H9 (cell line): Measurements from ENCODE around the gene ADSS1. TPM values are rescaled to one million over a fixed set of nuclear protein-coding genes. Genes with fewer than 3 reads are reported as not detected.

Source experiments
- DNase-seq: peaks from one replicate; pipeline ENCODE4 v3.0.0-alpha.2; 2017
- H2AFZ ChIP-seq: one replicate; pipeline ENCODE4 v1.6.1; 2013; ENCODE audit warnings: mild to moderate bottlenecking, low read length, control low read depth, moderate library complexity
- H2AK5ac ChIP-seq: 2 replicates; pipeline ENCODE4 v1.6.1; 2013; ENCODE audit warnings: low read length, control low read depth, mixed read lengths; ENCODE audit not compliant: insufficient read length
- H2BK120ac ChIP-seq: one replicate; pipeline ENCODE4 v1.6.1; 2013; ENCODE audit warnings: low read depth, mild to moderate bottlenecking, low read length, control low read depth, inconsistent platforms; ENCODE audit not compliant: poor library complexity, severe bottlenecking
- H2BK12ac ChIP-seq: 2 replicates; pipeline ENCODE4 v1.6.1; 2013; ENCODE audit warnings: low read length, control low read depth, mixed read lengths, low read depth; ENCODE audit not compliant: insufficient read length
- H2BK15ac ChIP-seq: 2 replicates; pipeline ENCODE4 v1.6.1; 2013; ENCODE audit warnings: low read depth, low read length, control low read depth
- H2BK20ac ChIP-seq: one replicate; pipeline ENCODE4 v1.6.1; 2013; ENCODE audit warnings: low read depth, mild to moderate bottlenecking, low read length, control low read depth, inconsistent platforms; ENCODE audit not compliant: poor library complexity, severe bottlenecking
- H2BK5ac ChIP-seq: 2 replicates; pipeline ENCODE4 v1.6.1; 2013; ENCODE audit warnings: low read length, control low read depth, mixed read lengths; ENCODE audit not compliant: insufficient read length
- H3K14ac ChIP-seq: 2 replicates; pipeline ENCODE4 v1.6.1; 2013; ENCODE audit warnings: low read length, control low read depth; ENCODE audit not compliant: insufficient read depth
- H3K18ac ChIP-seq: 2 replicates; pipeline ENCODE4 v1.6.1; 2013; ENCODE audit warnings: low read depth, mild to moderate bottlenecking, mixed read lengths, low read length, control low read depth; ENCODE audit not compliant: insufficient read length
- H3K23ac ChIP-seq: 2 replicates; pipeline ENCODE4 v1.6.1; 2013; ENCODE audit warnings: low read length, control low read depth, mixed read lengths, low read depth; ENCODE audit not compliant: insufficient read length
- H3K23me2 ChIP-seq: 2 replicates; pipeline ENCODE4 v1.6.1; 2013; ENCODE audit warnings: low read depth, mild to moderate bottlenecking, mixed read lengths, low read length, control low read depth; ENCODE audit not compliant: insufficient read length, poor library complexity, severe bottlenecking
- H3K27ac ChIP-seq: 2 replicates; pipeline ENCODE4 v1.5.1; 2013; ENCODE audit warnings: low read length, control low read depth, mixed read lengths, low read depth; ENCODE audit not compliant: insufficient read length
- H3K27me3 ChIP-seq: 2 replicates; pipeline ENCODE4 v1.6.1; 2013; ENCODE audit warnings: low read length, control low read depth, inconsistent platforms; ENCODE audit not compliant: insufficient read depth
- H3K4ac ChIP-seq: 2 replicates; pipeline ENCODE4 v1.6.1; 2013; ENCODE audit warnings: low read depth, mild to moderate bottlenecking, control low read depth, inconsistent platforms, low read length, moderate library complexity
- H3K4me1 ChIP-seq: 2 replicates; pipeline ENCODE4 v1.6.1; 2013; ENCODE audit warnings: low read length, control low read depth, inconsistent platforms; ENCODE audit not compliant: insufficient read depth
- H3K4me2 ChIP-seq: 2 replicates; pipeline ENCODE4 v1.6.1; 2013; ENCODE audit warnings: low read length, control low read depth, mixed read lengths; ENCODE audit not compliant: insufficient read length, insufficient read depth
- H3K56ac ChIP-seq: 2 replicates; pipeline ENCODE4 v1.6.1; 2013; ENCODE audit warnings: low read depth, mild to moderate bottlenecking, mixed read lengths, low read length, control low read depth; ENCODE audit not compliant: insufficient read length
- H3K79me1 ChIP-seq: 2 replicates; pipeline ENCODE4 v1.6.1; 2013; ENCODE audit warnings: low read depth, mild to moderate bottlenecking, moderate library complexity, low read length, control low read depth, inconsistent platforms; ENCODE audit not compliant: insufficient read depth, poor library complexity, severe bottlenecking
- H3K79me2 ChIP-seq: 2 replicates; pipeline ENCODE4 v1.6.1; 2013; ENCODE audit warnings: low read length, control low read depth, inconsistent platforms; ENCODE audit not compliant: insufficient read depth
- H3K9ac ChIP-seq: 2 replicates; pipeline ENCODE4 v1.6.1; 2013; ENCODE audit warnings: low read length, control low read depth, mixed read lengths; ENCODE audit not compliant: insufficient read length; ENCODE audit errors: extremely low read depth
- H3K9me3 ChIP-seq: one replicate; pipeline ENCODE4 v1.6.1; 2013; ENCODE audit warnings: low read depth, low read length, inconsistent platforms; ENCODE audit not compliant: control insufficient read depth
- H3T11ph ChIP-seq: one replicate; pipeline ENCODE4 v1.6.1; 2013; ENCODE audit warnings: mild to moderate bottlenecking, low read length, control low read depth, inconsistent platforms
- H4K20me1 ChIP-seq: one replicate; pipeline ENCODE4 v1.6.1; 2013; ENCODE audit not compliant: control insufficient read depth, insufficient read length, insufficient read depth
- H4K5ac ChIP-seq: 2 replicates; pipeline ENCODE4 v1.6.1; 2013; ENCODE audit warnings: low read depth, mild to moderate bottlenecking, mixed read lengths, low read length, control low read depth; ENCODE audit not compliant: insufficient read length
- H4K8ac ChIP-seq: replicated peaks from 2 replicates; pipeline ENCODE4 v1.6.1; 2013; ENCODE audit warnings: low read length, control low read depth, mixed read lengths, low read depth; ENCODE audit not compliant: insufficient read length
- H4K91ac ChIP-seq: 2 replicates; pipeline ENCODE4 v1.6.1; 2013; ENCODE audit warnings: low read depth, mild to moderate bottlenecking, moderate library complexity, mixed read lengths, low read length, control low read depth; ENCODE audit not compliant: insufficient read length
- H3K27ac Mint-ChIP-seq, 3 experiments: 2 replicates in 2 of 3; 3 replicates in 1 of 3; pipeline ENCODE4 v1.8.0; 2020 to 2021; ENCODE audit warnings: mixed read lengths in 3 of 3, mild to moderate bottlenecking in 1 of 3, moderate library complexity in 1 of 3
- H3K27me3 Mint-ChIP-seq: 2 replicates; pipeline ENCODE4 v1.8.0; 2021; ENCODE audit warnings: low read depth, mild to moderate bottlenecking, moderate library complexity, mixed read lengths
- H3K36me3 Mint-ChIP-seq, 3 experiments: 2 replicates in 2 of 3; 3 replicates in 1 of 3; pipeline ENCODE4 v1.8.0; 2020 to 2021; ENCODE audit warnings: low read depth in 3 of 3, mixed read lengths in 3 of 3; ENCODE audit not compliant: insufficient read depth in 1 of 3
- H3K4me1 Mint-ChIP-seq, 2 experiments: 2 replicates each; pipeline ENCODE4 v1.8.0; 2020; ENCODE audit warnings: mixed read lengths in 2 of 2
- H3K4me3 Mint-ChIP-seq, 2 experiments: 2 replicates in 1 of 2; 3 replicates in 1 of 2; pipeline ENCODE4 v1.8.0; 2020 to 2021; ENCODE audit warnings: mild to moderate bottlenecking in 2 of 2, mixed read lengths in 2 of 2, moderate library complexity in 1 of 2
- H3K9me3 Mint-ChIP-seq, 2 experiments: 2 replicates in 1 of 2; 3 replicates in 1 of 2; pipeline ENCODE4 v1.8.0; 2020; ENCODE audit warnings: mild to moderate bottlenecking in 2 of 2, mixed read lengths in 2 of 2, moderate library complexity in 1 of 2
- WGBS: extraction: QIAGEN DNeasy Blood & Tissue Kit; methylation state at CpG from one replicate; pipeline ENCODE4 v1.1.7; 2013; ENCODE audit warnings: missing lambda C conversion rate, low lambda C conversion rate, mixed read lengths; ENCODE audit not compliant: insufficient read length; ENCODE audit errors: extremely low coverage; 5-methylcytosine and 5-hydroxymethylcytosine counted together
- total RNA-seq: library from RNA; stranded (reverse); gene quantifications from 2 replicates; pipeline ENCODE4 v1.2.1, GENCODE V29; 2021
- TF ChIP-seq, protein P1 (sequence below): fragments of 200-600 bp; sonication (generic); conservative IDR thresholded peaks from 3 replicates; pipeline ENCODE4 v1.8.0; 2021; ENCODE audit warnings: antibody characterized with exemption, mild to moderate bottlenecking

Gene ADSS1
- total RNA-seq, 1 experiment from 2014 or later = 8.5 TPM

DNA sequence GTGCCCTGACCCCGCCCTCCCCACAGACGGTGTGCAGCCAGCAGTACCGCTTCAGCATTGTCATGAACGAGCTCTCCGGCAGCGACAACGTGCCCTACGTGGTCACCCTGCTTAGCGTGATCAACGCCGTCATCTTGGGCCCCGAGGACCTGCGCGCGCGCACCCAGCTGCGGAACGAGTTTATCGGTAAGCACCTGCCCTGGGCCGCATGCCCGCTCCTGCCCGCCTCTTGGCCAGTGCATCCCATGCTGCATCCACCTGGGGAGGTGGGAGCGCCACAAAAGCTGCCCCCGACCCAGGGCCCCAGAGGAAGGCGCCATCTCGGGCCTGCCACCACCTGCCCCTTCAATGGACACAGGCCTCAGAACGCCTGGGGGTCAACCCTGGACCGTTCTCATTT lies 20.8 kb upstream of the ADSS1 start:
- H4K8ac ChIP-seq = no peak overlapping the region
- H2BK5ac ChIP-seq = no peak overlapping the region
- no peak overlapping the region for H2BK20ac ChIP-seq
- no peak for DNase-seq
- no CpG with 5 or more reads among the region's 28 CpGs for WGBS
- no peak overlapping the region for H2BK15ac ChIP-seq
- H4K91ac ChIP-seq = no peak overlapping the region
- peaks cover 23 to 28% (median 24%) of the 10 kb centered on the region in 3 experiments for H3K36me3 Mint-ChIP-seq
- peaks cover 7 to 12% of the 10 kb centered on the region in 2 experiments for H3K9me3 Mint-ChIP-seq
- no peak overlapping the region for H3T11ph ChIP-seq
- no peak overlapping the region for H3K9ac ChIP-seq
- no peak overlapping the region for H3K56ac ChIP-seq
- no peak overlapping the region for H2AK5ac ChIP-seq
- no peak overlapping the region for H2BK12ac ChIP-seq
- no peak overlapping the region for H3K18ac ChIP-seq
- no peaks in the 10 kb centered on the region for H3K27me3 ChIP-seq
- H3K4ac ChIP-seq = no peak overlapping the region
- no peak overlapping the region for H3K27ac Mint-ChIP-seq
- no peaks in the 10 kb centered on the region for H3K23me2 ChIP-seq
- H3K27me3 Mint-ChIP-seq = no peaks in the 10 kb centered on the region; the same call in 1 of the 2 replicates
- TF ChIP-seq, protein P1, sequence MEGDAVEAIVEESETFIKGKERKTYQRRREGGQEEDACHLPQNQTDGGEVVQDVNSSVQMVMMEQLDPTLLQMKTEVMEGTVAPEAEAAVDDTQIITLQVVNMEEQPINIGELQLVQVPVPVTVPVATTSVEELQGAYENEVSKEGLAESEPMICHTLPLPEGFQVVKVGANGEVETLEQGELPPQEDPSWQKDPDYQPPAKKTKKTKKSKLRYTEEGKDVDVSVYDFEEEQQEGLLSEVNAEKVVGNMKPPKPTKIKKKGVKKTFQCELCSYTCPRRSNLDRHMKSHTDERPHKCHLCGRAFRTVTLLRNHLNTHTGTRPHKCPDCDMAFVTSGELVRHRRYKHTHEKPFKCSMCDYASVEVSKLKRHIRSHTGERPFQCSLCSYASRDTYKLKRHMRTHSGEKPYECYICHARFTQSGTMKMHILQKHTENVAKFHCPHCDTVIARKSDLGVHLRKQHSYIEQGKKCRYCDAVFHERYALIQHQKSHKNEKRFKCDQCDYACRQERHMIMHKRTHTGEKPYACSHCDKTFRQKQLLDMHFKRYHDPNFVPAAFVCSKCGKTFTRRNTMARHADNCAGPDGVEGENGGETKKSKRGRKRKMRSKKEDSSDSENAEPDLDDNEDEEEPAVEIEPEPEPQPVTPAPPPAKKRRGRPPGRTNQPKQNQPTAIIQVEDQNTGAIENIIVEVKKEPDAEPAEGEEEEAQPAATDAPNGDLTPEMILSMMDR = no peak
- H3K4me3 Mint-ChIP-seq = no peak overlapping the region
- no peak overlapping the region for H4K5ac ChIP-seq
- no peak overlapping the region for H3K14ac ChIP-seq
- H4K20me1 ChIP-seq = no peaks in the 10 kb centered on the region
- peaks cover 8 to 27% of the 10 kb centered on the region in 2 experiments for H3K4me1 Mint-ChIP-seq
- no peak overlapping the region for H3K4me2 ChIP-seq
- no peak overlapping the region for H2BK120ac ChIP-seq
- no peaks in the 10 kb centered on the region for H3K79me2 ChIP-seq
- H3K23ac ChIP-seq = no peak overlapping the region
- no peaks in the 10 kb centered on the region for H3K9me3 ChIP-seq
- no peak overlapping the region for H2AFZ ChIP-seq
- H3K27ac ChIP-seq = no peak overlapping the region
- no peaks in the 10 kb centered on the region for H3K4me1 ChIP-seq
- no peaks in the 10 kb centered on the region for H3K79me1 ChIP-seq
